PFSK-1 (cell line): ENCODE measurements around the gene SOWAHB.

Experiments used
- FOXP2 ChIP-seq: optimal IDR thresholded peaks from 2 replicates; pipeline ENCODE3; 2011; ENCODE audit warnings: borderline replicate concordance, control low read depth, inconsistent platforms; ENCODE audit not compliant: insufficient read depth; ENCODE audit errors: extremely low read length, extremely low read depth
- POLR2AphosphoS5 ChIP-seq: IDR thresholded peaks from 2 replicates; pipeline ENCODE4 v1.6.1; 2012; ENCODE audit warnings: low read depth, mild to moderate bottlenecking, control low read depth, low read length, moderate library complexity
- REST ChIP-seq, 2 experiments: IDR thresholded peaks; 2 replicates each; pipeline versions ENCODE4 v1.6.1 to v1.8.0; 2011 to 2012; ENCODE audit warnings: low read depth in 2 of 2, low read length in 2 of 2, control low read depth in 1 of 2, inconsistent platforms in 1 of 2, mild to moderate bottlenecking in 1 of 2, moderate library complexity in 1 of 2; ENCODE audit not compliant: insufficient read depth in 1 of 2
- SIN3A ChIP-seq: IDR thresholded peaks from 2 replicates; pipeline ENCODE4 v1.6.1; 2012; ENCODE audit warnings: mild to moderate bottlenecking, low read length, moderate library complexity, borderline replicate concordance; ENCODE audit not compliant: insufficient read depth
- TAF1 ChIP-seq: IDR thresholded peaks from 2 replicates; pipeline ENCODE4 v1.6.1; 2012; ENCODE audit warnings: low read length, control low read depth, borderline replicate concordance; ENCODE audit not compliant: insufficient read depth

SOWAHB gene

GRCh38 chr4:76931576-76932276, 33.8 kb upstream of the SOWAHB start:
- TF ChIP-seq REST (IDR thresholded peaks at IDR 0.05; ENCODE audit: insufficient read depth in 1 of 2, low read depth in 2 of 2, low read length in 2 of 2) (no peak), TAF1 (no peak), SIN3A (no peak), POLR2AphosphoS5 (no peak), FOXP2 (no peak)

GRCh38 chr4:76931087-76931486, 33.1 kb upstream of the SOWAHB start:
- TF ChIP-seq SIN3A = no peak
- TF ChIP-seq POLR2AphosphoS5 = no peak
- no peak for TF ChIP-seq FOXP2
- TF ChIP-seq REST (IDR thresholded peaks at IDR 0.05; ENCODE audit: insufficient read depth in 1 of 2, low read depth in 2 of 2, low read length in 2 of 2) = no peak
- TF ChIP-seq TAF1 = no peak

- TF ChIP-seq REST (IDR thresholded peaks at IDR 0.05; ENCODE audit: insufficient read depth in 1 of 2, low read depth in 2 of 2, low read length in 2 of 2) (no peak), FOXP2 (no peak), SIN3A (no peak), POLR2AphosphoS5 (no peak), TAF1 (no peak)
Measured at GRCh38 chr4:76930685-76931084, 32.7 kb upstream of the SOWAHB start.

GRCh38 chr4:76926841-76927240, 28.9 kb upstream of the SOWAHB start:
- TF ChIP-seq SIN3A (no peak), TAF1 (no peak), REST (IDR thresholded peaks at IDR 0.05; ENCODE audit: insufficient read depth in 1 of 2, low read depth in 2 of 2, low read length in 2 of 2) (no peak), FOXP2 (no peak), POLR2AphosphoS5 (no peak)
